GM21390 (cell line): ENCODE results near the gene TREML1.
"Not testable (repeated sequence)": the region's sequence is repeated elsewhere in the genome, so short reads cannot be mapped to it uniquely, and the experiment has no call there.

Source experiments
- ATAC-seq: cut with Tn5 transposase; IDR thresholded peaks from one replicate; pipeline ENCODE4 v1.9.1; 2021; ENCODE audit not compliant: unreplicated experiment

TREML1 gene, protein sequence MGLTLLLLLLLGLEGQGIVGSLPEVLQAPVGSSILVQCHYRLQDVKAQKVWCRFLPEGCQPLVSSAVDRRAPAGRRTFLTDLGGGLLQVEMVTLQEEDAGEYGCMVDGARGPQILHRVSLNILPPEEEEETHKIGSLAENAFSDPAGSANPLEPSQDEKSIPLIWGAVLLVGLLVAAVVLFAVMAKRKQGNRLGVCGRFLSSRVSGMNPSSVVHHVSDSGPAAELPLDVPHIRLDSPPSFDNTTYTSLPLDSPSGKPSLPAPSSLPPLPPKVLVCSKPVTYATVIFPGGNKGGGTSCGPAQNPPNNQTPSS

GRCh38 chr6:41153992-41154625, at the start of gene TREML1:
Gene TREML1 (minus strand): TSS chr6:41154347. CDS start chr6:41154288, 59 bp downstream.
- ATAC-seq = no peak

DNA sequence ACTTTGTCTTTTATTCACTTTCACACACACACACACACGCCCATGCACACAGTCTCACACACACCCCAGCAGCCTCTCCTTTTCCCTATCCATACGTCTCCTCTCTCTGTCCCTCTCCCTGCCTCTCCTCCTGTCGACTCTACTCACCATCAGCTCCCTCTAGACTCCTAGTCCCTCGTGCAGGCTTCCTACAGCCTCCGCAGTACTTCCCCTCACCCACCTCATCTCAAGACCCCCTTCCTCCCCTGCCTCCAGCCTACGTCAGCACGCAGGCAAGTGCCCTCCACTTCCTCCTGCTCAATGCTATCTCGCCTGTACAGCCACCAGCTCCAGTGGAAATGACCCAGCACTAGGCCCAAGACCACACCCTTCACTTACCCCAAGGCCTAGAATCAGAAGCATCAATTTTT, 47.6 kb upstream of the TREML1 start:
- ATAC-seq = no peak

DNA sequence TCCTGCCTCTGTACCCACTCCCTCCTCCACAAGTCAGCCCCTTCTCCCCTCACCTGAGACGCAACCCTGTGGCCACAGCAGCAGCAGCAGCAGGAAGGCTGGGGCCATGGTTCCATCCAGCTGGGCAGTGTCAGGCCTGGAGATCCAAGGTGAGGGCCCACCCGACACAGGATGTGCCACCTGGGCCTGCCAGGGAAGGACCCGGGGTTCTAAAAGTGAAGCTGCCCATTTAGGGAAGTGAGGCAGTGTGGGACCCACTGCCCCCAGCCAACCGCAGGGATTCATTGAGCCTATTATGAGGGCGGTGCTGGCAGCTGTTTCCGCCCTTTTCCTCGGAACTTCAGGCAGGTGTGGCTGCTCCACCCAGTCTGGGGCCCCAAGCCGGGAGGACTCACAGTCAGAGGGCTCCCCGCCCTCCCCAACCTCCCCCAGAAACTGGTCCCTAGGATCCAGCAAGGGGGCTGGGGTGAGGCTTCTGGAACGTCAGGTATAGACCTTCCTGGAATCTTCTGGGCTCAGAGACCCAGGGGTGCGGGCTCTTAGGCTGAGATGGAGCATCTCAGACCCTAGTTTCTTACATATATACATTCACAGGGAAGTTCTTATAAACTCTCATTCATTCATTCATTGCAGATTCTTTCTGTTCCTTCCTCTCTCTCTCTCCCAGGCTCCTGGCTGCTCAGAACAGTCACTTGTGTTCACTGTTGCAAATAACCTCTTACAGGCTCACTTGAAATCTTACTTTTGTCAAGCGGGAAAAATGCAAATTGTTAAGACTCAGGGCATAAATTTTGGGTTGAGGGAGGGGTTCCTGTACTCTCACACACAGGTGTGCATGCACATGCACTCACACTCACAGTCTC, 47.0 kb upstream of the TREML1 start, which contains the start of gene TREML2:
TSS of gene TREML2 (minus strand) at position 249 of the 863 bp plus-strand sequence. CDS start at position 108, 141 bp downstream.
- ATAC-seq = peak; percentile 37

DNA sequence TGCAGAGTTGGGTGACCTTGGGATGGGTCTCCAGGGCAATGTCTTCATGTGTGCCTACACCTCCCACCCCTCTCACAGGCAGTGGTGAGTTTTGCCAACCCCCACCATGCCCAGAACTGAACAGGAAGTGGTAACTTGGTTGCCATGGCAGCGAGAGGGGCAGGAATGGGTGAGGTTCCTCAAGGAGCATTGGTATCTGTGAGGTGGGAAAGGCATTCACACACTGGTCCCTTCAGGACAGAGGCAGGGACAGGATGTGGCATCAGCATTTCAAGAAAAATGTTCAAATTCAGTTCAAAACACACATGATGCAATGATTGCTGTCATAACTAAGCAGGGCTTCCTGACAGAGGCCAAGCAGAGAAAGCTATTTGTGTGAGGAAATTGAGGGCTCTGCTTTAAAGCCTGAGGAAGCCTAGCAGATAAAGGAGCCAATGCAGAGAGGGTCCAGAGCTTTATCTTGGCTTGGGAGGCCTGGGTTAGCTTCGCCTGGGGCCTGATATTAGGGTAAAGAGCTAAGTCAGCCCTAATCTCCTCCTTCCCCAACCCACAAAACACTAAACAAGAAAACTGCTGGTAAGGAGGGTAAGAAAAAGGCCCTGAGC, 46.3 kb upstream of the TREML1 start:
- peak; percentile 35 for ATAC-seq

DNA sequence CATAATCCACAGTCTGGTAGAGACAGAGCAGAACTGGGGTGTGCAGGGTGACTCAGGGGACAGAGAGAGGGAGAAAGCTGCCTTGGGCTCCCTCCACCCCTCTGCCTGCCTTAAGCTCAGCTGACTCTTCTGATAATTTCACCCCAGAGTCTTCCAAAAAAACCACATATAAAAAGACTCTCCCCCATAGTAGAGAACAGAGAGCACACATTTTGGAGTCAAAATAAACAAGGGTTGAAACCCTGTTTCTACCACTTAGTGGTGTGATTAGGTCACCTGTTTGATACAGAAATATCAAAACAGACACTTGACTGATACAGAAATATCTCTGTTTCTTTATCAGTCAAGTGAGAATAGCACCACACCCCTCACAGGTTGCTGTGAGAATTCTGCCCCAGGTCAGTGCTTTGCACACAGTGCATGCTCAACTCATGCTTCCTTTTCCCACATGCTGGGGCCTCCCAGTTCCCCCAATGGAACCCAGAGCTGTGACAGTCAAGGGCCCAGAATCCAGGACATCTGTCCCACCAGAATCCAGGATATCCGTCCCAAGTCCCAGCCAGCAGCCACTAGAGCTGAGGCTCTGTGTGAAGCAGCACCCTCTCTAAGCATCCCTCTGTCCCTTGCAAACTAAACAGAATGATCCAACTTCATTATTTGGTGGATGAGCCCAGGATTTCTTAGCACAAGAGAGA, 45.6 kb upstream of the TREML1 start:
- peak; percentile 64 for ATAC-seq

- no peak for ATAC-seq
These were observed 43.1 kb upstream of the TREML1 start for GRCh38 chr6:41197234-41197633.

DNA sequence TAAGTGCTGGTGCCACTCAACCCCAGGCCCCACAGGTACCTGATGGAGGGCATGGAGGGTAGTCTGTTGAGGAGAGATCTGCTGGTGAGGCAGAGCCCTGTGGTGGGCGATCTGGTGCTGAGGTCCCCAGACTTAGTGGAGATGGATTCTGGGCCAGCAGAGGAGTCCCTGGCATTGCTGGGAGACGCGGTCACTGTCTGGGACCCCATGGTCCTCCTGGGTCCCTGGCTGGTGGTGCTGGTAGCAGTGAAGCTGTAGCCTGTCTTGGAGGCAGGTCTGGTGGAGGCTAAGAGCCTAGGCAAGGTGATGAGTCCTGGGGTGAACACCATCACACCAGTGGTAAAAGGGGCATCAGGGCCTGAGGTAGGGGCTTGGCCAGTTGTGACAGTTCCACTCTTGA, 40.2 kb upstream of the TREML1 start:
- no peak for ATAC-seq

- no peak for ATAC-seq
These were observed 39.7 kb upstream of the TREML1 start for GRCh38 chr6:41193884-41194283.

DNA sequence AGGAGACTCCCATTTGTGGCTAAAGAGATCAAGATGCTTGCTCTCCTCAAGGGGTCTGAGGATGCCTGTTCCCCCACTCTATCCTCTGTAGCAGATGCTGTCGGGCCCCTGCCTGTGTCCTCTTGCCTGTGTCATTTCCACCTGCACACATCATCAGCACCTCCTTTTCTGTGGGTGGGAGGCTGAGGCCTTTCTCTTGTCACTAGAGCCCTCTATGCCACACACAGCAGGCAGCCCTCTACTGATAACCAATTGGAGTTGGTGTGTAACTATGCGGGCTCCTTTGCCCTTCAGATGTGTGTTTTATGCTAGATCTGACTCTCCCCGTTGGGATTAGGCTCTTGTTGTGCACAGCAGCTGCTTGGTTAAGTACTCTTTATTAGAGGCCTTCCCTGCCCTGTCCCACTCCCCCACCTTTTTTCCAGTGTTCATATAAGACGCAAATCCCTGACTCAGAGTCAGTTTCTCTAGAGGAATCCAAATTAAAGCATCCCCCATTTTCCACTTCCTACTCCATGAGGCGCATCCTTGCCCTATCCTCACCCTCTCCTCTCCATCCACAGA, 39.1 kb upstream of the TREML1 start:
- no peak for ATAC-seq

GRCh38 chr6:41191569-41191968, 37.4 kb upstream of the TREML1 start:
- ATAC-seq = no peak

- no peak for ATAC-seq
These were observed 36.6 kb upstream of the TREML1 start for GRCh38 chr6:41190791-41191190.

DNA sequence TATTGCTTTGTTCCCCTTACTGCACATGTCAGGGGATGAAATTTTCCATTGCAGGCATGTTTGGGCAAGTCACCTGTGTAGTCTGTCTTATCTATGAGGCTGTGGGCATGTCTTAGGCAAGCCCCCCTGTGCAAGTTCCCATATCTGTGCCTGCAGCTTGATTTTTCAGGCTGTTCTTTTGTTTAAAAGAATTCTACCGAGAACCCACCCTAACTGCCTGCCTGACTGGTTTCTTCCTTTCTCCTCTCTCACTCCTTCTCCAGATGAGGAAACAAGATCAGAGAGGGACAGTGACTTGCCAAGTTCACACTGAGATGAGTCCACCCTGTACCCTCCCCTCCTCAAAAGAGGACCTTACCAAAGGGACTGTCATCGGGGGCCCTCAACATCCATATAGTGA, 35.8 kb upstream of the TREML1 start:
- ATAC-seq = no peak

DNA sequence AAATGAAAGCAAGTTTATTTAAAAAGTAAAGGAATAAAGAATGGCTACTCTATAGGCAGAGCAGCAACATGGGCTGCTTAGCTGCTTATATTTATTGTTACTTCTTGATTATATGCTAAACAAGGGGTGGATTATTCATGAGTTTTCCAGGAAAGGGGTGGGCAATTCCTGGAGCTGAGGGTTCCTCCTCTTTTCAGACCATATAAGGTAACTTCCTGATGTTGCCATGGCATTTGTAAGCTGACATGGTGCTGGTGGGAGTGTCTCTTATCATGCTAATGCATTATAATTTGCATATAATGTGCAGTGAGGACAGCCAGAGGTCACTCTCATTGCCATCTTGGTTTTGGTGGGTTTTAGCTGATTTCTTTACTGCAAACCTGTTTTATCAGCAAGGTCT, 34.9 kb upstream of the TREML1 start:
- ATAC-seq = not testable (repeated sequence)

- ATAC-seq = no peak
These were observed 34.1 kb upstream of the TREML1 start for GRCh38 chr6:41187924-41188886.

GRCh38 chr6:41186031-41186562, 31.9 kb upstream of the TREML1 start:
- no peak for ATAC-seq

- no peak for ATAC-seq
These were observed 30.6 kb upstream of the TREML1 start for GRCh38 chr6:41184761-41185160.

DNA sequence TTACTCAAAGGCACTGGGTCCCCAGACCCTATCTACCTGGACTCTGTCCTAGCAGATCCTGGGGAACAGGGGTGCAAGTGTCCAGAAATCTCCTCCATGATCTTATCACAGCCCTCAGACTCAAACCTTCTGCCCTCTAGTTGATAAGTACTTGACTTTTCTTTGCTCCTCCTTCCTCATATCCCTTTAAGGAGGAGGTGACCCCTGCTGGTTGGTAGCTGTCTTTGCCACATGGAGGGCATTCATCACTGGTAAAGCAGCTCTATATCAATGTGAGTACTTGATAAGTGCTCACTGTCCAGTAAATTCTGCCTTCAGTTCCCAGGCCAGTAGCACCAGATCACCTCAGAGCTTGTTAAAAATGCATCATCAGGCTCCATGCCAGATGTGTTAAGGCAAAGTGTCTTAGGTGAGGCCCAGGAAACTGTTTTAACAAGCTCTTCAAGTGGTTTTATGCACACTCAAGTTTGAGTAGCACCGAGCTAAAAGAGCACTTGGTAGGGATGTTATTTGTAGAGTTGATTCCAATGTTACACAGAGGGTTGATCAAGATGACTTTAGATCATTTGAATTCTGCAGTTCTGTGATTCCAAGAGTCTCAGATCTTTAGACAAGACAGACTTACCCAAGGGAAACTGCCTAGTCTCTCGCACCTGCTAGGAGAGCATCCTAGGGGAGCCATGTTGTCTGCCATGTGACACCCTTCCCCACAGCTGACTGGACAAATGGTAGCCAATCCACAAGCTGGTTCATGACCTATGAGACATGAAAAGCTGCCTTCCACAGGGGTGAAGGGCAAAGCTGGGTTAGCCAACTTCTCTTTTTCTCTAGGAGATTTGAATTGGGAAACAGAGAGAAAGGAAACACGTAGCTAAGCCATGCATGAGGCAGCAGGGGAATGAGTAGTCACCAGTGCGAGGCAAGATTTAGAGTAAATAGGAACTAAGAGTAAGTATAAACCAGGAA, 28.2 kb upstream of the TREML1 start:
- peak; percentile 61 for ATAC-seq

DNA sequence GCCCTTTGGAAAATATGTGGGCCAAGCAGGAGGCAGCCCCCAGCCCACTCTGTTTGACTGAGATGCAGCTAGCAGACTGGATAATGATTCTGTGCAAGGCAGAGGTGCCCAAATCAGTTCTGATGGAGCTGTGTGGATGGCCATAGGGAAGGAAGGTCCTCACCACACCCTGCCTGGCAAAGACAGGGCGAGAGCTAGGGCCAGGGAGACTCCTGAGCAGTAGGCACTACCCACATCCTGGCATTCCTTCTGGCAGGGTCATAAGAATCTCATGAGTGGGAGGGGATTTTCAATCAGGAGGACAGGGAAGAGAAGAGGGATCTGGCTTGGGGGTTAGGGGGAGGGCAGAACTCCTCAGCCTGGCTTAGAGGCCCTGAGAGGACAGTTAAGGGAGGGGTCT, 27.4 kb upstream of the TREML1 start:
- no peak for ATAC-seq
